Measurements from ENCODE around the gene ADGRB3.

The ADGRB3 gene

GRCh38 chr6:69232008-69232407 is 596.9 kb downstream of the ADGRB3 start:
- Histone ChIP-seq H3K9me3 (no peaks in the 10 kb centered on the region), H3K4me3 (no peak overlapping the region), H3K27ac (no peak overlapping the region), H3K27me3 (no peaks in the 10 kb centered on the region), H3K4me1 (no peaks in the 10 kb centered on the region), H3K36me3 (no peaks in the 10 kb centered on the region)
- intact Hi-C loops (cut with DNase I; ENCODE audit: low total_unique reads): no loop called here
- no peak for TF ChIP-seq CTCF (IDR thresholded peaks at IDR 0.05)
- no peak for DNase-seq

DNA sequence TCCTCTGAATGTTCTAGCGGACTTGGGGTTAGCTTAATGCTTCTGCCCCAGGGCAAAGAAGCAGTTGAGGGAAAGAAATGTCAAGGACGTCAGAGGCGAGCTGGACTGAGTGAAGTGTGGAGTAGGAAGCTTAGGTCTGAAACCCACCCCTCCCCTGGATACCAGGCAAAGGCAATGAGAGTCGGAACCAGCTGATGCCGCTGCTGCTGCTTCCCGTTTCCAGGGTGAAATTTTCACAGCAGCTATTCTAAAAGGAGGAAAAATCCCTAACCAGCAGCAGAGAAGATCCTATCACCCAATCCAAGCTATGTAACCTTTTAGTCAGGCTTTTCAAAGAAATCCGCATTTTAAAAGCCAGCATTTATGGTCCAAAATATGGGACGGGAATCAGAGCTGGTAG is 597.4 kb downstream of the ADGRB3 start:
- intact Hi-C loops (cut with DNase I; ENCODE audit: low total_unique reads): no loop called here
- no peak for TF ChIP-seq CTCF (IDR thresholded peaks at IDR 0.05)
- Histone ChIP-seq H3K4me3 (no peak overlapping the region), H3K27ac (no peak overlapping the region), H3K9me3 (no peaks in the 10 kb centered on the region), H3K27me3 (no peaks in the 10 kb centered on the region), H3K36me3 (no peaks in the 10 kb centered on the region), H3K4me1 (no peaks in the 10 kb centered on the region)
- DNase-seq: no peak

DNA sequence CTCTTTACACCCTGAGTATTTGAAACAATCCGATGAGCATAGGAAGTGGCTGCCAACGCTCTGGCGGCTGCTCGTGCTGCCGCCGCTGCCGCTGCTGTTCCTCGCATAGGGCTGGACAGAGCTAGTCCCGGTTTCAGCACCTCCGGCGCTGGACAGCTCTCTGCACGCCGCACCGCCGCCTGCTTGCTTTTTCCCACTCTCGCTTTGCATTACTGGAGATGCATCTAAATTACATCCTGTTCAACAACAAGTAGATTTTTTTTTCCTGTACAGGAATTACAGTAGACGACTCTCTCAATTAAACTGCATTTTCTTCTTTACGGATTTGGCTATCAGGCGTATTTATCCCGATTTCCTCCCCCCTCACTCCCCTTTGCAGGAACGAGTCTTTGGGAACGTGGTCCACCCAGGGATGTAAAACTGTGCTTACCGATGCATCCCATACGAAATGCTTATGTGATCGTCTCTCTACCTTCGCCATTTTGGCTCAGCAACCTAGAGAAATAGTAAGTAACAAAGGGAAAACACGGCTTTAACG is 597.9 kb downstream of the ADGRB3 start:
- intact Hi-C loops (cut with DNase I; ENCODE audit: low total_unique reads): no loop called here
- no peak for TF ChIP-seq CTCF (IDR thresholded peaks at IDR 0.05)
- Histone ChIP-seq H3K4me3 (no peak overlapping the region), H3K9me3 (no peaks in the 10 kb centered on the region), H3K4me1 (no peaks in the 10 kb centered on the region), H3K27me3 (no peaks in the 10 kb centered on the region), H3K36me3 (no peaks in the 10 kb centered on the region), H3K27ac (no peak overlapping the region)
- peak; percentile 28 to 74 for DNase-seq

DNA sequence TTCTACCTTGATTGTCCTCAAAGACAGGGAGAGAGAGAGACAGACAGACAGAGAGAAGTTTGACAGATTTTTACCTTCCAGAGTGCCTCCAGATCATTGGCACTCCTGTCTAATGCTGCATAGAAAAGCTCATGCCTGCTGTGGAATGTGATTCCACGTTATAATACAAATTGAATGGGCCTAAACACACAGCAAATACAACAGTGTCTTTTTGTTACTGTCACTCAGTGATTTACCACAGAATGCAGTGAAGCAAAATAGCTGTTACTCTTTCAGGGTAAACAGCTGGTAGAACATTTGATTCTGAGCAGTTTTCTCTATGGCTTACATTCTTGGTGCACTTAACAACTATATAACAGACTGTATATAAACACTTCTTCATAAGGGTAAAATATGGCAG is 603.0 kb downstream of the ADGRB3 start:
- H3K4me3 ChIP-seq: no peak overlapping the region
- no peaks in the 10 kb centered on the region for H3K36me3 ChIP-seq
- intact Hi-C loops (cut with DNase I; ENCODE audit: low total_unique reads): no loop called here

DNA sequence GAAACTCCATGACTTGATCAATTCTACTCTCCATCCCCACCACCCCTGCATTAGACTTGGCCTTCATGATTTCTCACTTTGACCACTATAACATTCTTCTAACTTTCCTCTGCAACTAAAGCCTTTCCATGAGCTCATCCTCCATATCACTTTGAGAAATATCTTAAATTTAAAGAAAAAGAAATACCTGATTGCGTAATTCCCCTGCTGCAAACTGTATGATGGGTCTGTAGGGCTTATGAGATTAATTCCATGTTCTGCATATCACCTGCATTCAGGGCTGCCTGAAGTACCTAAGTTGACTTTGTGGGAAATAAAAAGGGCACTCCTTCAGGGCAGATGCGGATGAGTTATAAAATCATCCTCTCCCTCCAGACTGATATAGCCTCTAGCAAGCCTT is 611.9 kb downstream of the ADGRB3 start:
- H3K27ac ChIP-seq: no peak overlapping the region
- intact Hi-C loops (cut with DNase I; ENCODE audit: low total_unique reads): no loop called here
- TF ChIP-seq CTCF (IDR thresholded peaks at IDR 0.05): no peak
- no peaks in the 10 kb centered on the region for H3K9me3 ChIP-seq
- no peaks in the 10 kb centered on the region for H3K27me3 ChIP-seq
- H3K36me3 ChIP-seq: no peaks in the 10 kb centered on the region
- H3K4me1 ChIP-seq: no peaks in the 10 kb centered on the region
- no peak for DNase-seq
- H3K4me3 ChIP-seq: no peak overlapping the region

More for the DNA sequence above, 603.0 kb downstream of the ADGRB3 start:
- TF ChIP-seq CTCF (IDR thresholded peaks at IDR 0.05): no peak
- no peaks in the 10 kb centered on the region for H3K4me1 ChIP-seq
- H3K27ac ChIP-seq: no peak overlapping the region
- DNase-seq: no peak
- H3K9me3 ChIP-seq: no peaks in the 10 kb centered on the region
- no peaks in the 10 kb centered on the region for H3K27me3 ChIP-seq

DNA sequence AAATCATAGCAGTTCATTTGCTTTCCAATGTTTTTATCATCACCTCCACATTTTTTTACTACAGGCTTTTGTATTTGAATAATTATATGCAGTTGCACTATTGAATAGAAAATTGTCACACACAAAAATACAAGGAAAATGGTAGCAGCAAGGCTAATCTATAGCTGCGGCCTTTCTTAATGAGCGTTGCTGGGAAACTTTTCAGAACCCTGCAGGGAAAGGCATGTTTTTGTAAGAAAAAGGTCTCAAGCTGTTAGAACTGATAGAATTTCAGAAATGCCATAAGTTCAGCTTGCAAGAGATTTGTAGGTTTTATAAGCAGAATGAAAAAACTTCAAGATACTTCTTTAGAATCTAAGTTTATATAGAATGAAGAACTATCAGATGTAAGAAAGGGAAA is 625.9 kb downstream of the ADGRB3 start:
- H3K27ac ChIP-seq: no peak overlapping the region
- no peak for TF ChIP-seq CTCF (IDR thresholded peaks at IDR 0.05)
- intact Hi-C loops (cut with DNase I; ENCODE audit: low total_unique reads): no loop called here
- no peaks in the 10 kb centered on the region for H3K4me1 ChIP-seq
- DNase-seq: no peak
- no peaks in the 10 kb centered on the region for H3K9me3 ChIP-seq
- no peaks in the 10 kb centered on the region for H3K36me3 ChIP-seq
- H3K4me3 ChIP-seq: no peak overlapping the region
- no peaks in the 10 kb centered on the region for H3K27me3 ChIP-seq
